Measurements from ENCODE around the gene VIL1.

DNA sequence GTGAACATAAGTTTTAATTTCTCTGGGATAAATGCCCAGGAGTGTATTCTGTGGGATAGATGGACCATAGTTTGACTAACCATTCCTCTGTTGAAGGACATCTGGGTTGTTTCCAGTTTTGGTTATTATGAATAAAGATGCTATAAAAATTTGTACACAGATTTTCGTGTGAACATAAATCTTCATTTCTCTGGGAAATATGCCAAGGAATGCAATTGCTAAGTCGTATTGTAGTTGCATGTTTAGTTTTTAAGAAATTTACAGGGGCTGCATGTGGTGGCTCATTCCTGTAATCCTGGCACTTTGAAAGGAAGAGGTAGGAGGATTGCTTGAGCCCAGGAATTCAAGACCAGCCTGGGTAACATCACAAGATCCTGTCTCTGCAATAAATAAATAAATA lies 43.7 kb upstream of the VIL1 start:
- TF ChIP-seq, protein P1, sequence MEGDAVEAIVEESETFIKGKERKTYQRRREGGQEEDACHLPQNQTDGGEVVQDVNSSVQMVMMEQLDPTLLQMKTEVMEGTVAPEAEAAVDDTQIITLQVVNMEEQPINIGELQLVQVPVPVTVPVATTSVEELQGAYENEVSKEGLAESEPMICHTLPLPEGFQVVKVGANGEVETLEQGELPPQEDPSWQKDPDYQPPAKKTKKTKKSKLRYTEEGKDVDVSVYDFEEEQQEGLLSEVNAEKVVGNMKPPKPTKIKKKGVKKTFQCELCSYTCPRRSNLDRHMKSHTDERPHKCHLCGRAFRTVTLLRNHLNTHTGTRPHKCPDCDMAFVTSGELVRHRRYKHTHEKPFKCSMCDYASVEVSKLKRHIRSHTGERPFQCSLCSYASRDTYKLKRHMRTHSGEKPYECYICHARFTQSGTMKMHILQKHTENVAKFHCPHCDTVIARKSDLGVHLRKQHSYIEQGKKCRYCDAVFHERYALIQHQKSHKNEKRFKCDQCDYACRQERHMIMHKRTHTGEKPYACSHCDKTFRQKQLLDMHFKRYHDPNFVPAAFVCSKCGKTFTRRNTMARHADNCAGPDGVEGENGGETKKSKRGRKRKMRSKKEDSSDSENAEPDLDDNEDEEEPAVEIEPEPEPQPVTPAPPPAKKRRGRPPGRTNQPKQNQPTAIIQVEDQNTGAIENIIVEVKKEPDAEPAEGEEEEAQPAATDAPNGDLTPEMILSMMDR (conservative IDR thresholded peaks at IDR 0.05; ENCODE audit: low read depth, low read length) = no peak
- TF ChIP-seq EZH2 (IDR thresholded peaks at IDR 0.05; ENCODE audit: borderline replicate concordance, low read depth, low read length, poor library complexity, severe bottlenecking) = no peak
